Aorta (tissue), 5 donors: ENCODE measurements around the gene F11. TPM values are rescaled to one million over a fixed set of nuclear protein-coding genes. Genes with fewer than 3 reads are reported as not detected.

Source experiments
- ATAC-seq: fragments of 200-7000 bp; cut with Tn5 transposase; one replicate; pipeline ENCODE4 v1.9.1; 2022; ENCODE audit warnings: moderate library complexity; ENCODE audit not compliant: low FRiP score
- DNase-seq, 2 donors: peaks; one replicate each; pipeline ENCODE4 v3.0.0-alpha.2; 2020
- H3K27ac ChIP-seq, 2 donors: one replicate each; pipeline ENCODE4 v1.5.1; 2013; ENCODE audit warnings: low read length in 2 of 2, mild to moderate bottlenecking in 2 of 2, moderate library complexity in 2 of 2, control low read depth in 1 of 2, inconsistent platforms in 1 of 2, low read depth in 1 of 2
- H3K27me3 ChIP-seq, 2 donors: one replicate each; pipeline ENCODE4 v1.6.1; 2013; ENCODE audit warnings: control low read depth in 1 of 2, low read length in 1 of 2, mild to moderate bottlenecking in 1 of 2, moderate library complexity in 1 of 2; ENCODE audit not compliant: insufficient read depth in 2 of 2, control insufficient read depth in 1 of 2
- H3K36me3 ChIP-seq, 2 donors: one replicate each; pipeline ENCODE4 v1.6.1; 2013; ENCODE audit warnings: control low read depth in 1 of 2, low read length in 1 of 2, mild to moderate bottlenecking in 1 of 2; ENCODE audit not compliant: insufficient read depth in 2 of 2, control insufficient read depth in 1 of 2
- H3K4me1 ChIP-seq, 2 donors: one replicate each; pipeline ENCODE4 v1.6.1; 2013; ENCODE audit warnings: low read length in 2 of 2, control low read depth in 1 of 2, mild to moderate bottlenecking in 1 of 2, moderate library complexity in 1 of 2; ENCODE audit not compliant: insufficient read depth in 2 of 2, control insufficient read depth in 1 of 2
- H3K4me3 ChIP-seq, 2 donors: one replicate each; pipeline ENCODE4 v1.5.1; 2013; ENCODE audit warnings: low read length in 2 of 2, control low read depth in 1 of 2, mild to moderate bottlenecking in 1 of 2
- H3K9me3 ChIP-seq: one replicate; pipeline ENCODE4 v1.6.1; 2013; ENCODE audit warnings: mild to moderate bottlenecking, low read length; ENCODE audit not compliant: control insufficient read depth
- WGBS, 2 donors: extraction: QIAGEN DNeasy Blood & Tissue Kit; methylation state at CpG; one replicate each; pipeline ENCODE4 v1.1.7; 2013; 5-methylcytosine and 5-hydroxymethylcytosine counted together
- intact Hi-C, 2 donors: fragments of 100-400 bp; cut with DNase I; formaldehyde crosslinking; loops; one replicate each; pipeline versions ENCODE4 v1.14.2 to v1.15.0; 2022
- polyA plus RNA-seq, 2 donors: library from polyadenylated mRNA; stranded (reverse); fragments of 200-250 nt; gene quantifications; one replicate each; pipeline ENCODE4 v1.2.3, GENCODE V29; 2013
- total RNA-seq, 2 donors: library from RNA; stranded (reverse); fragmentation: NEBNext Ultra II Directional; extraction: Animal tissue kit (Norgen Biotek cat#: 25700); gene quantifications; one replicate each; pipeline ENCODE4 v1.2.1, GENCODE V29; 2021
- donor health status: healthy with polysubstance abuse.
- donor health status: Bipolar disorder and iron deficiency.
- donor health status: DM: no; HTN: no; CAD: no.
- donor health status: DM: no; HTN: no; CAD: no.
- donor health status: DM: yes; HTN: yes; CAD: no.

F11 gene
- total and polyA plus RNA-seq, 4 donors: 0.20 to 1.1 (median 0.37) TPM

- 71 to 76% methylated on average over 10 of the region's 10 CpGs for whole genome bisulfite sequencing, 2 donors
These were observed 25.4 kb downstream of the F11 start for GRCh38 chr4:186291256-186291890.

GRCh38 chr4:186294160-186294559 is 28.2 kb downstream of the F11 start:
- 82 to 86% methylated on average over 9 of the region's 9 CpGs for WGBS, 2 donors
- Histone ChIP-seq H3K4me1 (no peaks in the 10 kb centered on the region), H3K27me3 (no peaks in the 10 kb centered on the region), H3K36me3 (no peaks in the 10 kb centered on the region), H3K9me3 (no peaks in the 10 kb centered on the region), H3K27ac (no peak overlapping the region), H3K4me3 (no peak overlapping the region)
- DNase-seq (no peak), ATAC-seq (no peak)
- intact Hi-C loops: no loop called here

More at GRCh38 chr4:186291256-186291890, 25.4 kb downstream of the F11 start:
- Histone ChIP-seq H3K4me1 (no peaks in the 10 kb centered on the region), H3K36me3 (no peaks in the 10 kb centered on the region), H3K27ac (no peak overlapping the region), H3K27me3 (no peaks in the 10 kb centered on the region), H3K4me3 (no peak overlapping the region), H3K9me3 (no peaks in the 10 kb centered on the region)
- intact Hi-C loops: no loop called here
- DNase-seq: no peak
- no peak for ATAC-seq

GRCh38 chr4:186296481-186296880 is 30.5 kb downstream of the F11 start:
- DNase-seq (no peak), ATAC-seq (no peak)
- no peaks in the 10 kb centered on the region for H3K36me3 ChIP-seq
- H3K9me3 ChIP-seq: no peaks in the 10 kb centered on the region
- intact Hi-C loops: loop anchor here (5.0 kb wide), 1 partner anchor 291 kb away; no protein-coding TSS in a partner anchor
- no peak overlapping the region for H3K27ac ChIP-seq
- H3K27me3 ChIP-seq: no peaks in the 10 kb centered on the region
- no peak overlapping the region for H3K4me3 ChIP-seq
- H3K4me1 ChIP-seq: no peaks in the 10 kb centered on the region
- 42 to 51% methylated on average over 4 of the region's 4 CpGs for WGBS, 2 donors

GRCh38 chr4:186297013-186297645 is 31.1 kb downstream of the F11 start:
- H3K4me1 ChIP-seq: no peaks in the 10 kb centered on the region
- no peaks in the 10 kb centered on the region for H3K36me3 ChIP-seq
- no peaks in the 10 kb centered on the region for H3K9me3 ChIP-seq
- no peak for DNase-seq
- intact Hi-C loops: loop anchor here (5.0 kb wide), 1 partner anchor 290 kb away; no protein-coding TSS in a partner anchor
- no peak for ATAC-seq
- H3K27me3 ChIP-seq: no peaks in the 10 kb centered on the region
- no peak overlapping the region for H3K27ac ChIP-seq
- whole genome bisulfite sequencing, 2 donors: 50 to 51% methylated on average over 21 of the region's 21 CpGs
- H3K4me3 ChIP-seq: no peak overlapping the region

GRCh38 chr4:186298031-186298647 is 32.1 kb downstream of the F11 start:
- DNase-seq (no peak), ATAC-seq (no peak)
- no peaks in the 10 kb centered on the region for H3K4me1 ChIP-seq
- 22 to 27% methylated on average over 37 to 39 of the region's 39 CpGs for WGBS, 2 donors
- intact Hi-C loops: loop anchor here (5.0 kb wide), 1 partner anchor 289 kb away; no protein-coding TSS in a partner anchor
- H3K9me3 ChIP-seq: no peaks in the 10 kb centered on the region
- no peak overlapping the region for H3K27ac ChIP-seq
- no peak overlapping the region for H3K4me3 ChIP-seq
- no peaks in the 10 kb centered on the region for H3K27me3 ChIP-seq
- H3K36me3 ChIP-seq: no peaks in the 10 kb centered on the region

- intact Hi-C loops: loop anchor here (5.0 kb wide), 1 partner anchor 288 kb away; no protein-coding TSS in a partner anchor
- DNase-seq (no peak), ATAC-seq (no peak)
- 89 to 90% methylated on average over 5 of the region's 5 CpGs for WGBS, 2 donors
- H3K27me3 ChIP-seq: no peaks in the 10 kb centered on the region
- no peak overlapping the region for H3K4me3 ChIP-seq
- no peaks in the 10 kb centered on the region for H3K4me1 ChIP-seq
- H3K9me3 ChIP-seq: no peaks in the 10 kb centered on the region
- no peak overlapping the region for H3K27ac ChIP-seq
- no peaks in the 10 kb centered on the region for H3K36me3 ChIP-seq
These were observed 33.3 kb downstream of the F11 start for GRCh38 chr4:186299291-186299690.

- intact Hi-C loops: no loop called here
- ATAC-seq (no peak), DNase-seq (no peak)
- H3K27ac ChIP-seq: no peak overlapping the region
- H3K4me1 ChIP-seq: no peaks in the 10 kb centered on the region
- no peaks in the 10 kb centered on the region for H3K9me3 ChIP-seq
- WGBS, 2 donors: 77 to 78% methylated on average over 6 of the region's 6 CpGs
- H3K4me3 ChIP-seq: no peak overlapping the region
- H3K27me3 ChIP-seq: no peaks in the 10 kb centered on the region
- no peaks in the 10 kb centered on the region for H3K36me3 ChIP-seq
These were observed 34.8 kb downstream of the F11 start for GRCh38 chr4:186300659-186301390.

GRCh38 chr4:186304216-186304615 is 38.2 kb downstream of the F11 start:
- no peak overlapping the region for H3K27ac ChIP-seq
- intact Hi-C loops: no loop called here
- ATAC-seq (no peak), DNase-seq (no peak)
- no peaks in the 10 kb centered on the region for H3K36me3 ChIP-seq
- no peak overlapping the region for H3K4me3 ChIP-seq
- no peaks in the 10 kb centered on the region for H3K9me3 ChIP-seq
- no peaks in the 10 kb centered on the region for H3K27me3 ChIP-seq
- 93 to 96% methylated on average over 5 of the region's 5 CpGs for WGBS, 2 donors
- H3K4me1 ChIP-seq: no peaks in the 10 kb centered on the region
